GM21528 (cell line): ENCODE results near the gene TACC2.

Source experiments
- ATAC-seq: cut with Tn5 transposase; IDR thresholded peaks from one replicate; pipeline ENCODE4 v1.9.1; 2021; ENCODE audit warnings: mild to moderate bottlenecking, moderate library complexity; ENCODE audit not compliant: unreplicated experiment, low FRiP score

The TACC2 gene

DNA sequence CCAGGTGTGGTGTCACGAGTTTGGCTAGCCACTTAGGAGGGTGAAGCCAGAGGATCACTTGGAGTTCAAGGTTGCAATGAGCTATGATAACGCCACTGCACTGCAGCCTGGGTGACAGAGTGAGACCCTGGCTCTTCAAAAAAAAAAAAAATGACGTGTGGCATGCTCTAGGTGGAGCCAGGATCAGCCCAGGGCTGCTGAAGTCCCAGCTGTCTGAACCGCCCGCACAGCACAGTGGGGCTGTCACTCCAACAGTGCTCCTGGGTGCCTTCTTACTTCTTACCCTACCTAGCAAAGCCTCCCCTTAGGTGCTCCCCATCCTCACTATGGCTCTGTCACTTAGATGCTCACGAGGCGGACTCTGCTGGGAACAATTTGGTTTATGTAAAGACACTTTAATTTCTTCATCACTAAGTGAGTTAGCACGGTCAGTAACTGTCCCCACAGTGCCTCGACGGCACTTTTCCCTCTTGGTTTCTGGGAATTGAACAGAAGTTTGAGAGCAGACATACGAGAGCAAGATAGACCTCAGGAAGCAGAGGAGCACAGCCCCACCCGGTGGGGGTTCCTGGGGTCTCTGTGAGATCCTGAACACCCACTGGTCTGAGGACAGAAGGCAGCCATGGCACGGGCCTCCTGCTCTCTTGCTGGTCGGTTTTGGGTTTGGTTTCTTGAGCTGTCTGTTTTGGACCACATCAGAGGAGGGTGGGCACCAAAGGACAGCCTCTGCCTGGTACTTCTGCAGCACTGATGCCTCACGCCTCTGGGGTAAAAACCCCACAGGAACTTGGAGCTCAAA, 215.9 kb downstream of the TACC2 start:
- no peak for ATAC-seq

DNA sequence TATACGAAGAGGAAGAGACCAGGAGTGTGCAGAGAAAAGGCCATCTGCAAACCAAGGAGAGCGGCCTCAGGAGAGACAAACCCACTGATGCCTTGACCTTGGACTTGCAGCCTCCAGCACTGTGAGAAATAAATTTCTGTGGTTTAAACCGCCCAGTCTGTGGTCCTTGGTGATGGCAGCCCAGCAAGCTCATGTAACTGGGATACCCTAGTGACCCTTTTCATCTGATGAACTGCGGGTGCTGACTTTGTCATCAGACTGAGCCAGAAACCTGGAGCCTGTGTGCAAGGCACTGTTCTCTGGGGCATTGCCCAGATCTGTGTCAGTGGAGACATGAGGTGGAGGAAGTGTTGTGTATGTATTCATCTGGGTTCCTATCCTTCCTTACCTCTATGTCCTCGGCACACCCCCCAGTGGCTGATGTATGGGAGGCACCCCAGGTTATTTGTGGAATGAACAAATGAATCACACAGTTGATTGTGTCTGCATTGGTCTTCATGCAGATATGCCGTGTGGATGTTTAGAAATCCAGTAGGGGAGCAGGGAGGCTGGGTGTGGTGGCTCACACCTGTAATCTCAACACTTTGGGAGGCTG, 217.6 kb downstream of the TACC2 start:
- no peak for ATAC-seq

DNA sequence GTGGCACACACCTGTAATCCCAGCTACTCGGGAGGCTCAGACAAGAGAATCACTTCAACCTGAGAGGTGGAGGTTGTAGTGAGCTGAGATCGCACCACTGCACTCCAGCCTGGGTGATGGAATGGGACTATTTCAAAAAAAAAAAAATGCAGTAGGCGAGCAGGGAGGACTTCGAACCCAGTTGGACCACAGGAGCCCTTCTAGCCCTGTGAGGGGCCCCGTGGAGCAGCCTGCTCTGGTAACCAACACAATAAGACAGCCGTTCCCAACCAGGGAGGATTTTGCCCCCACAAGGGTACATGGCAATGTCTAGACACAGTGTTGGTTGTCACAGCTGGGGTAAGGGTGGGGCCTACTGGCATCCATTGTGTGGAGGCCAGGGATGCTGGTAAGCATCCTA, 218.2 kb downstream of the TACC2 start:
- ATAC-seq = no peak

- no peak for ATAC-seq
These were observed 218.6 kb downstream of the TACC2 start for GRCh38 chr10:122207596-122207995.

- ATAC-seq = no peak
These were observed 219.8 kb downstream of the TACC2 start for GRCh38 chr10:122208571-122209430.

DNA sequence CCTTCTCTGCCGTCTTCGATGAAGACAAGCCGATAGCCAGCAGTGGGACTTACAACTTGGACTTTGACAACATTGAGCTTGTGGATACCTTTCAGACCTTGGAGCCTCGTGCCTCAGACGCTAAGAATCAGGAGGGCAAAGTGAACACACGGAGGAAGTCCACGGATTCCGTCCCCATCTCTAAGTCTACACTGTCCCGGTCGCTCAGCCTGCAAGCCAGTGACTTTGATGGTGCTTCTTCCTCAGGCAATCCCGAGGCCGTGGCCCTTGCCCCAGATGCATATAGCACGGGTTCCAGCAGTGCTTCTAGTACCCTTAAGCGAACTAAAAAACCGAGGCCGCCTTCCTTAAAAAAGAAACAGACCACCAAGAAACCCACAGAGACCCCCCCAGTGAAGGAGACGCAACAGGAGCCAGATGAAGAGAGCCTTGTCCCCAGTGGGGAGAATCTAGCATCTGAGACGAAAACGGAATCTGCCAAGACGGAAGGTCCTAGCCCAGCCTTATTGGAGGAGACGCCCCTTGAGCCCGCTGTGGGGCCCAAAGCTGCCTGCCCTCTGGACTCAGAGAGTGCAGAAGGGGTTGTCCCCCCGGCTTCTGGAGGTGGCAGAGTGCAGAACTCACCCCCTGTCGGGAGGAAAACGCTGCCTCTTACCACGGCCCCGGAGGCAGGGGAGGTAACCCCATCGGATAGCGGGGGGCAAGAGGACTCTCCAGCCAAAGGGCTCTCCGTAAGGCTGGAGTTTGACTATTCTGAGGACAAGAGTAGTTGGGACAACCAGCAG, 221.7 kb downstream of the TACC2 start:
- ATAC-seq = no peak

GRCh38 chr10:122213364-122213763, 224.4 kb downstream of the TACC2 start:
- no peak for ATAC-seq

DNA sequence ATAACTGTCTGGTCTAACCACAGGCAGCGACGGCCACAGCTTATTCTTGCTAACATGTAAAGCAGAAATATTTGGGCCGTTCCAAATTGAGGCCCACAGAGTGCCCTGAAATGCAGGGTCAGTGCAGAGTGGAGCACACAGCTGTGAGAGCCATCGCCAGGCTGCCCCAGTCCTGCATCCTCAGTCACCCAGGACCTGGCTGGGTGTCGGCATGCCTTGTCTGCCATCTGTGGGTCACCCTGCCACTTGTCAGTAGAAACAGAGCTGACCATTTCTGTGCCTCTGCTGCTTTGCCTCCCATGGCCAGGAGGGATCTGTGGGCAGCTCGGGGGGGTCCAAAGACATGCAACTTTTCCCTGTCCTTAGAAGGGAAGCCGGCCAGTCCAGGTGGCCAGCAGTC, 224.8 kb downstream of the TACC2 start:
- no peak for ATAC-seq

DNA sequence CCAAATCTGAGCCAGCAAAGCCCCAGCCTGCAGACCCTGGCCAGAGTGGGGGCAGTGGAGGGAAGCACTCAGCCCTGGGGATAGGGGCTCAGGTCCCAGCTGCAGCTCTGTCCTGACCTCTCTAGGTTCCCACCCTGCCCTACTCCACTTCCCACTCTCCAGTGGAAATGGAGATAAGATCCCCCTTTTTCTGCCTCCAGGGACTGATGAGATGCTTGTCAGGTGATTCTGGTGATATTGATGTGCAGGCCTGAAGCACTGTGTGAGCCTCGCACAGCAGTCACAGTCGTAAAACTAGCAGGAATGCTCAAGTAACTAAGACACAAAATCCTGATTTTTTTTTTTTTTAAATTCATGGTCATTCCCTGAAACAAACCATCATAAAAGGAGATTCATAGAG, 227.1 kb downstream of the TACC2 start:
- no peak for ATAC-seq

- ATAC-seq = no peak
These were observed 230.4 kb downstream of the TACC2 start for GRCh38 chr10:122219340-122219739.

DNA sequence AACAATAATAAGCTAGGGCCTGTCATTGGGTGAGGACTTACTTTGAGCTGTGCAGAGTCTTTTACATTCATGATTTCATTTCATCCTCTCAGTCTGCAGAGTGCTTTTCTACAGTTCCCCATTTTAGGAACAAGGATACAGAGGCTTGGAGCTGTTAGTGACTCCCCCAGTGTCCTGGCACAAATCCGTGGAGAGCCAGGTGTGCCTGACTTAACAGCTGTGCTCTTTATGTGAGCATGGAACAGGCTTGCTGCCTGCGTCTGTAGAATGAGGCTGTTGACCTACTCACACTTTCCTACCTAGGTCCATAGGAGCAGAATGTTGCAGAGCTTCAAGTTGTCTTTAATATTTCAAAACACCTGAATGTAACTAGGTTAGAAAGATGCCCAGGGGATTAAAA, 231.8 kb downstream of the TACC2 start:
- ATAC-seq = no peak

GRCh38 chr10:122221958-122222357, 233.0 kb downstream of the TACC2 start:
- ATAC-seq = no peak

DNA sequence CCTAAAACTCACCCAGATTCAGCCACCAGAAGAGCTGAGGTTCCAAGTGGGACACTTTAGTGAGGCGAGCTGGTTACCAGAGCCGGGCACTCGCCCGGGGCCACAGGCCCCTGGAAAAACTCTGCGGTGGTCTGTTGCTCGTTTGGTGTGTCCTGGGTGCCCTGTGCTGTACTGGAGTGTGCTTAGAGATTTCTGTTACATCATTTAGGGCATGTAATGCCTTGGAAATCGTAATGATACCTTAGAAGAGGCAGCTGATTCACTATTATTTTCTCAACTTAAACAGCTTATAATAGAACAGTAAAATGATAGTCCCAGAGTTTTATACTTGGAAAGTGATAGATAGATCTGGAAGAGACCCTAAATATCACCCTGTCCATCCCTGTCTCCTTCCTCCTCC, 233.7 kb downstream of the TACC2 start:
- ATAC-seq = no peak

- ATAC-seq = no peak
These were observed 235.2 kb downstream of the TACC2 start for GRCh38 chr10:122224159-122224558.

DNA sequence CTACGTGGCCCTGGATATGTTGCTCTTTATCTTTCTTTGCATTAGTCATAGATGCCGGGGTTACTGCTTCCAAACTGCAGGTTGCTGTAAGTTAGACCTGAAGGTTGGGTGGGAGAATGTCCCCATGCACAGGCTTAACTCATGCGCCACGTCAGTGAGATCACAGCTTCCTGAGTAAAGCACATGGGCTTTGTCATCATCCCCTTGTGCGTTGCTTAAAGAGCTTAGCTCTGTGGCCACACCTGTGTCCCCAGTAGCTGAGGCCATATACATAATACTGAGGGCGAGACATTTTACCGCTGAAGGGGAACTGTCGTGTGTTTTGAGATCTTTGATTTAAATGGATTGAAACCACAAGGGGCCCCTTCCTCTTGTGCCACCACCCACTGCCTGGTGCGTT, 236.4 kb downstream of the TACC2 start:
- ATAC-seq = no peak

GRCh38 chr10:122227754-122228153, 238.8 kb downstream of the TACC2 start:
- ATAC-seq = no peak

- no peak for ATAC-seq
These were observed 240.7 kb downstream of the TACC2 start for GRCh38 chr10:122229666-122230065.

DNA sequence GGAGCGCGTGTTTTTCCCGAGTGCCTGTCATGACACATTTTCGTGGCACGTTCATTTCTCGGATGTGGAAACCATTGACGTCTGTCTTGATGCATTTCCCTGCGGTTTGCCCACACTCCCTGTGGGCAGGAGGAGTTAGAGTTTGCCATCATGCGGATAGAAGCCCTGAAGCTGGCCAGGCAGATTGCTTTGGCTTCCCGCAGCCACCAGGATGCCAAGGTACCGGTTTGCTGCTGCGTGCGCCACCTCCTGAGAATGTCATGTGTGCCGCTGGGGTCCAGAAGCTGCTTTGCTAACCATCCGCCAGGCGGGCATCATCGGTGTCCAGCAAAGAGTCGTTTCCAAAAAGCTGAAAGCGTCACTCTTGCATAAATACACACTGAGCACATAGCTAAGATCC, 241.3 kb downstream of the TACC2 start:
- ATAC-seq = no peak

DNA sequence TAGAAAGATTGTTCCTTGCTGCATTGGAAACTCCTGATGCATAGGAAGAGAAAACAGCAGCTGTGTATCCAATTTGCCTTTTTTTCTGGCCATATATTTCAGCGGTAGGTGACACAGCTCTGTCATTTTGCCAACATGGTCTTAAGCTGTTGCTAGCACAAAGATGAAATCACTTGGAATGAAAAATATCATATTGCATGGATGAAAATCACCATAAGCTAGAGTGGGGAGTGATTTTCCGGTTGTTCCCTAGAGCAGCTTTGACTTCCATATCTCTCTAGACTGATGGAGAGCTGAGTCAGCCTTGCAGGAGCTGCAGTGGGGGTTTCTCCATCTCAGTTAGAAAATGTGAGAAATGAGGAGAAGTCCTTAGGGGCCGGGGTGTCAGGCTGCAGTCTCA, 243.8 kb downstream of the TACC2 start:
- ATAC-seq = no peak

GRCh38 chr10:122233857-122234348, 244.9 kb downstream of the TACC2 start:
- ATAC-seq = no peak
